SU-DHL-6 (cell line): ENCODE measurements around the gene RELL1.

Source experiments
- EZH2phosphoT487 ChIP-seq: fragments of 200-600 bp; sonication (generic), shearing (Covaris generic); conservative IDR thresholded peaks from 2 replicates; pipeline ENCODE4 v1.6.1; 2018; ENCODE audit warnings: mild to moderate bottlenecking, antibody characterized with exemption, low read length, moderate library complexity, mixed read lengths
- TF ChIP-seq, protein P1 (sequence below): fragments of 200-600 bp; sonication (generic); IDR thresholded peaks from one replicate; pipeline ENCODE4 v1.5.1; 2017; ENCODE audit warnings: antibody characterized with exemption, mild to moderate bottlenecking, low read length, moderate library complexity; ENCODE audit not compliant: insufficient read depth, poor library complexity, severe bottlenecking

DNA sequence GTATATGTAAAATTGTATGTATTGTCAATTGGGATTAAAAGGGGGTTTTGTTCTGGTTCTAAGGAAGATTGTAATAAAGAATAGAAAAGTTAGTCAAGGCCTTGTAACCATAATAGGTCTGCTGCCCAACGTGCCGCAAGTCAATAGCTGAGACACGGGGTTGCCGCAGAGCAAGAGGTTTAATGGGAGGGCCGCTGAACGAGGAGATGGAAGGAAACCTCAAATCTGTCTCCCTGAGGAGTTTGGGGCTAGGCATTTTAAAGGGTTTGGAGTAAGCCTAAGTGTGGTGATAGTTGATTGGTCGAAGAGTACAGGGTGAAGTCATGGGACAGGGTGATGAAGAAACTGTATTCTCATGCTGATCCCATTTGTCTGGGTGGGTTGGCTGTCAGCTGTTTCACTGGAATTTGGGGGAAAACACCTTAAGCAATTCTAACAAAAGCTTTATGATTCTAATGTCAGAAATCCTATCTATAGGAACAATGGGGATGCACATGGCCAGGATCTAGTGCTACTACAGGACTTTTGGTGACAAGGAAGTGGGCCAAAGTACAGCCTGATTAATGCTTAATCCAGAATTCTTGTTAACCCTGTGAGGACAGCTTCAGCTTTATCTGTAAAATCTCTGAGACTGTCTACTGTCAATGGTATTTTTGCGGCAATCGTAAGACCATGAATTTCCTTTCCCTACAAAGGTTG lies 86.9 kb downstream of the RELL1 start:
- TF ChIP-seq, protein P1, sequence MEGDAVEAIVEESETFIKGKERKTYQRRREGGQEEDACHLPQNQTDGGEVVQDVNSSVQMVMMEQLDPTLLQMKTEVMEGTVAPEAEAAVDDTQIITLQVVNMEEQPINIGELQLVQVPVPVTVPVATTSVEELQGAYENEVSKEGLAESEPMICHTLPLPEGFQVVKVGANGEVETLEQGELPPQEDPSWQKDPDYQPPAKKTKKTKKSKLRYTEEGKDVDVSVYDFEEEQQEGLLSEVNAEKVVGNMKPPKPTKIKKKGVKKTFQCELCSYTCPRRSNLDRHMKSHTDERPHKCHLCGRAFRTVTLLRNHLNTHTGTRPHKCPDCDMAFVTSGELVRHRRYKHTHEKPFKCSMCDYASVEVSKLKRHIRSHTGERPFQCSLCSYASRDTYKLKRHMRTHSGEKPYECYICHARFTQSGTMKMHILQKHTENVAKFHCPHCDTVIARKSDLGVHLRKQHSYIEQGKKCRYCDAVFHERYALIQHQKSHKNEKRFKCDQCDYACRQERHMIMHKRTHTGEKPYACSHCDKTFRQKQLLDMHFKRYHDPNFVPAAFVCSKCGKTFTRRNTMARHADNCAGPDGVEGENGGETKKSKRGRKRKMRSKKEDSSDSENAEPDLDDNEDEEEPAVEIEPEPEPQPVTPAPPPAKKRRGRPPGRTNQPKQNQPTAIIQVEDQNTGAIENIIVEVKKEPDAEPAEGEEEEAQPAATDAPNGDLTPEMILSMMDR = no peak
- TF ChIP-seq EZH2phosphoT487 = no peak
